Measurements from ENCODE around the gene UBB.

Gene UBB

GRCh38 chr17:16371742-16372141, 9.1 kb upstream of the UBB start:
- no peak overlapping the region for H3K4me3 ChIP-seq (replicated peaks; ENCODE audit: low read depth, low read length)
- TF ChIP-seq, protein P1, sequence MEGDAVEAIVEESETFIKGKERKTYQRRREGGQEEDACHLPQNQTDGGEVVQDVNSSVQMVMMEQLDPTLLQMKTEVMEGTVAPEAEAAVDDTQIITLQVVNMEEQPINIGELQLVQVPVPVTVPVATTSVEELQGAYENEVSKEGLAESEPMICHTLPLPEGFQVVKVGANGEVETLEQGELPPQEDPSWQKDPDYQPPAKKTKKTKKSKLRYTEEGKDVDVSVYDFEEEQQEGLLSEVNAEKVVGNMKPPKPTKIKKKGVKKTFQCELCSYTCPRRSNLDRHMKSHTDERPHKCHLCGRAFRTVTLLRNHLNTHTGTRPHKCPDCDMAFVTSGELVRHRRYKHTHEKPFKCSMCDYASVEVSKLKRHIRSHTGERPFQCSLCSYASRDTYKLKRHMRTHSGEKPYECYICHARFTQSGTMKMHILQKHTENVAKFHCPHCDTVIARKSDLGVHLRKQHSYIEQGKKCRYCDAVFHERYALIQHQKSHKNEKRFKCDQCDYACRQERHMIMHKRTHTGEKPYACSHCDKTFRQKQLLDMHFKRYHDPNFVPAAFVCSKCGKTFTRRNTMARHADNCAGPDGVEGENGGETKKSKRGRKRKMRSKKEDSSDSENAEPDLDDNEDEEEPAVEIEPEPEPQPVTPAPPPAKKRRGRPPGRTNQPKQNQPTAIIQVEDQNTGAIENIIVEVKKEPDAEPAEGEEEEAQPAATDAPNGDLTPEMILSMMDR (IDR thresholded peaks at IDR 0.05; ENCODE audit: low read length, missing control alignments) = no peak
- DNase-seq (ENCODE audit: low read depth) = peak; percentile 62

DNA sequence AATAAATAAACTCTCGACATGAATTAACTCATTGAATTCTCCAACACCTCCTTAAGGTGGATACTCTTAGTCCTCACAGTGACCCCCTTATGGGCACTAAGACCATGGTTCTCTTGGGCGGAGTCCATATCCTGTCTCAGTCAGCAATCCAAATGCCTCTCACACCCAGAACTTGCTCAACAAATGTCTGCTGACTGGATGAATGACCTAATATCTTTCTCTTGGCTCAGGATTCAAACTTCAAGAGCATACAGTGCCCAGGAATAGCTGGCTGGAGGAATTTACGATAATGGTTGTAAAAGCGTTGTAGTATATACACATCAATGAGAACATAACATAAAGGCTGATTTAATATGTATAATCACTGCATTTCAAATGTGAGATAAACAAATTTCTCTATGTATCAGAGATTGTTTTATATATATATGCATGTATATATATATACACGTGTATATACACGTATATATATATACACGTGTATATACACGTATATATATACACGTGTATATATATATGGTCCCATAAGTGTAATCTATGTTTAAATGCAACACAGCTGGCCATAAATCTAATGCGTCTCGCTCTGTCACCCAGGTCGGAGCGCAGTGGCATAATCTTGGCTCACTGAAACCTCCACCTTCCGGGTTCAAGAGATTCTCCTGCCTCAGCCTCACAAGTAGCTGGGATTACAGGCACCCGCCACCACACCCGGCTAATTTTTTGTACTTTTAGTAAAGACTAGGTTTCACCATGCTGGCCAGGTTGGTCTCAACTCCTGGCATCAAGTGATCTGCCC, 6.5 kb upstream of the UBB start:
- H3K4me3 ChIP-seq (replicated peaks; ENCODE audit: low read depth, low read length) = no peak overlapping the region
- DNase-seq (ENCODE audit: low read depth) = peak; percentile 89
- TF ChIP-seq, protein P1 (IDR thresholded peaks at IDR 0.05; ENCODE audit: low read length, missing control alignments) = no peak

GRCh38 chr17:16377941-16378341, 3.0 kb upstream of the UBB start:
- peak; percentile 78 for DNase-seq (ENCODE audit: low read depth)
- TF ChIP-seq, protein P1 (IDR thresholded peaks at IDR 0.05; ENCODE audit: low read length, missing control alignments) = no peak
- H3K4me3 ChIP-seq (replicated peaks; ENCODE audit: low read depth, low read length) = no peak overlapping the region

- no peak for DNase-seq (ENCODE audit: low read depth)
- H3K4me3 ChIP-seq (replicated peaks; ENCODE audit: low read depth, low read length) = no peak overlapping the region
- TF ChIP-seq, protein P1 (IDR thresholded peaks at IDR 0.05; ENCODE audit: low read length, missing control alignments) = no peak
Observed at GRCh38 chr17:16378636-16379282, 2.1 kb upstream of the UBB start.

GRCh38 chr17:16379654-16380053, 1.2 kb upstream of the UBB start:
- TF ChIP-seq, protein P1 (IDR thresholded peaks at IDR 0.05; ENCODE audit: low read length, missing control alignments) = no peak
- no peak overlapping the region for H3K4me3 ChIP-seq (replicated peaks; ENCODE audit: low read depth, low read length)
- DNase-seq (ENCODE audit: low read depth) = no peak

GRCh38 chr17:16381496-16381820, 567 bp downstream of the UBB start:
- H3K4me3 ChIP-seq (replicated peaks; ENCODE audit: low read depth, low read length) = peak overlapping the region; percentile 72
- peak; percentile 46 for DNase-seq (ENCODE audit: low read depth)
- TF ChIP-seq, protein P1 (IDR thresholded peaks at IDR 0.05; ENCODE audit: low read length, missing control alignments) = no peak
